Left ventricle myocardium inferior (tissue), 1 donor: ENCODE results near the gene KCNH2. TPM values are rescaled to one million over a fixed set of nuclear protein-coding genes. Genes with fewer than 3 reads are reported as not detected.
A peak's percentile ranks its signal among the peaks of the same experiment; 100 is the strongest.

ENCODE experiments used
- DNase-seq: peaks from one replicate; pipeline ENCODE4 v3.0.0-alpha.2; 2020
- H3K27ac ChIP-seq: fragments of 200-600 bp; replicated peaks from 2 replicates; pipeline ENCODE4 v1.8.0; 2021
- H3K27me3 ChIP-seq: fragments of 200-600 bp; 2 replicates; pipeline ENCODE4 v1.8.0; 2021; ENCODE audit warnings: low read depth
- H3K36me3 ChIP-seq: fragments of 200-600 bp; 2 replicates; pipeline ENCODE4 v1.8.0; 2021
- H3K4me1 ChIP-seq: fragments of 200-600 bp; 2 replicates; pipeline ENCODE4 v1.8.0; 2021
- H3K4me3 ChIP-seq: fragments of 200-600 bp; 2 replicates; pipeline ENCODE4 v1.8.0; 2021; ENCODE audit warnings: mild to moderate bottlenecking, moderate library complexity
- H3K9me3 ChIP-seq: fragments of 200-600 bp; replicated peaks from 2 replicates; pipeline ENCODE4 v1.8.0; 2021
- intact Hi-C: fragments of 100-400 bp; cut with micrococcal nuclease; formaldehyde crosslinking; loops from one replicate; pipeline ENCODE4 v1.11.0; 2022
- total RNA-seq: library from RNA; stranded (reverse); fragmentation: NEBNext Ultra II Directional; extraction: Animal tissue kit (Norgen Biotek cat#: 25700); gene quantifications from one replicate; pipeline ENCODE4 v1.2.1, GENCODE V29; 2021
- TF ChIP-seq, protein P1 (sequence below): fragments of 200-600 bp; IDR thresholded peaks from 2 replicates; pipeline ENCODE4 v1.8.0; 2021; ENCODE audit warnings: antibody characterized with exemption, mild to moderate bottlenecking, borderline replicate concordance
- donor health status: DM: no; HTN: yes; CAD: no; lungs with severe emphysema.

The KCNH2 gene
- total RNA-seq, 1 donor from 2014 or later: 94.1 TPM

DNA sequence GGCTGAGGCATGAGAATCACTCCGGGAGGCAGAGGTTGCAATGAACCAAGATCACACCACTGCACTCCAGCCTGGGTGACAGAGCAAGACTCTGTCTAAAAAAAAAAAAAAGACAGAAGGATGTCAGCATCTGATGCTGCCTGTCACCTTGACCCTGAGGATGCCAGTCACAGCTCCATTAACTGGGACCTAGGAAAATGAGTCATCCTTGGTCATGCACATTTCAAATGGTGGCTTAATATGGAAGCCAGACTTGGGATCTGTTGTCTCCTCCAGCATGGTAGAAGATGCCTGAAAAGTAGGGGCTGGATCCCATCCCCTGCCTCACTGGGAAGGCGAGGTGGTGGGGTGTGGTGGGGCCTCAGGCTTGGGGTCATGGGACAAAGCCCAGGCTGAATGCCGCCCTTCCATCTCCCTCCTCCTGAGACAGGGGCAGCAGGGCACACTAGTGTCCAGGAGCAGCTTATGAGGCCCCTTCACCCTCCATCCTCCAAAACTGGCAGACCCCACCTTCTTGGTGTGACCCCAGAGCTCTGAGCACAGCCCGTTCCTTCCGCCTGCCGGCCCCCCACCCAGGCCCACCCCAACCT, 14.0 kb upstream of the KCNH2 start:
- no peak overlapping the region for H3K4me3 ChIP-seq
- no peaks in the 10 kb centered on the region for H3K36me3 ChIP-seq
- H3K9me3 ChIP-seq: no peaks in the 10 kb centered on the region
- no peaks in the 10 kb centered on the region for H3K27me3 ChIP-seq
- TF ChIP-seq, protein P1, sequence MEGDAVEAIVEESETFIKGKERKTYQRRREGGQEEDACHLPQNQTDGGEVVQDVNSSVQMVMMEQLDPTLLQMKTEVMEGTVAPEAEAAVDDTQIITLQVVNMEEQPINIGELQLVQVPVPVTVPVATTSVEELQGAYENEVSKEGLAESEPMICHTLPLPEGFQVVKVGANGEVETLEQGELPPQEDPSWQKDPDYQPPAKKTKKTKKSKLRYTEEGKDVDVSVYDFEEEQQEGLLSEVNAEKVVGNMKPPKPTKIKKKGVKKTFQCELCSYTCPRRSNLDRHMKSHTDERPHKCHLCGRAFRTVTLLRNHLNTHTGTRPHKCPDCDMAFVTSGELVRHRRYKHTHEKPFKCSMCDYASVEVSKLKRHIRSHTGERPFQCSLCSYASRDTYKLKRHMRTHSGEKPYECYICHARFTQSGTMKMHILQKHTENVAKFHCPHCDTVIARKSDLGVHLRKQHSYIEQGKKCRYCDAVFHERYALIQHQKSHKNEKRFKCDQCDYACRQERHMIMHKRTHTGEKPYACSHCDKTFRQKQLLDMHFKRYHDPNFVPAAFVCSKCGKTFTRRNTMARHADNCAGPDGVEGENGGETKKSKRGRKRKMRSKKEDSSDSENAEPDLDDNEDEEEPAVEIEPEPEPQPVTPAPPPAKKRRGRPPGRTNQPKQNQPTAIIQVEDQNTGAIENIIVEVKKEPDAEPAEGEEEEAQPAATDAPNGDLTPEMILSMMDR: no peak
- H3K27ac ChIP-seq: peak overlapping the region; percentile 92
- intact Hi-C loops: no loop called here
- H3K4me1 ChIP-seq: peaks cover 71% of the 10 kb centered on the region
- DNase-seq: no peak

DNA sequence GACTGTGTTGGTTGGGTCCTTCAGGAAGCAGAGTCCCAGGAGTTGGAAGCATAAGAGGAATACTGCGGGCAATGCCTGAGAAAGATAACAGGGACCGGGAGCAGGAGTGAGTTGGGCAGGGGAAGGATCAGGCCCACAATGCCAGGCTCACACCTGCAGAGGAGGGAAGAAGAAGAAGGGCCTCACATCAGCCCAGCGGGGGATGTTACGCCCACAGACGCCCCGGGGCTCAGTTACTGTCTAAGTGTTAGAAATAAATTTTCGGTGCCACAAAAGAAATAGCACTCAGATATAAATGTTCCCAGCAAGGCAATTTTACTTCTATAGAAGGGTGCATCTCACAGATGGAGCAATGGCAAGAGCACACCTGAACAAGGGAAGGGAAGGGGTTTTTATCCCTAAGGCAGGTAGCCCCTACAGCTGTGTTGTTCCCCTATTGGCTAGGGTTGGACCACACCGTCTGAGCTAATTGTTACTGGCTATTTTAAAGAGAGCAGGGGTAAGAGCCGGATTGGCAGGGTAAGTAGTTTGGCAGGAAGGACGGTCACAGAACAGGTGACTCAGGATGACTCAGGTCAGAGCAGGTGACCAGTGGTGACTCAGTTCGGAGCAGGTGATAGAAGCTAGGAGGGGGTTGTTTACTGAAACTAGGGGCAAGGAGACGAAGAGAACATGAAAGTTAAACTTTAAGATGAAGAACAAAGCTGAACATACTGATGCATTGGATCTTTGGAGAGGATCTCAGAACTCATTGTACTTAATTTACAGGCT, 12.5 kb upstream of the KCNH2 start, which contains the start of gene NOS3:
Gene NOS3 (plus strand): TSS at position 602 of the 771 bp plus-strand sequence. CDS start 2,787 bp downstream, outside the sequence.
- Histone ChIP-seq H3K4me1 (peaks cover 71% of the 10 kb centered on the region), H3K36me3 (no peaks in the 10 kb centered on the region), H3K4me3 (no peak within 1 kb of the TSS), H3K27me3 (no peaks in the 10 kb centered on the region), H3K9me3 (no peaks in the 10 kb centered on the region), H3K27ac (peak within 1 kb of the TSS; percentile 88)
- DNase-seq: no peak
- intact Hi-C loops: no loop called here
- TF ChIP-seq, protein P1: no peak

DNA sequence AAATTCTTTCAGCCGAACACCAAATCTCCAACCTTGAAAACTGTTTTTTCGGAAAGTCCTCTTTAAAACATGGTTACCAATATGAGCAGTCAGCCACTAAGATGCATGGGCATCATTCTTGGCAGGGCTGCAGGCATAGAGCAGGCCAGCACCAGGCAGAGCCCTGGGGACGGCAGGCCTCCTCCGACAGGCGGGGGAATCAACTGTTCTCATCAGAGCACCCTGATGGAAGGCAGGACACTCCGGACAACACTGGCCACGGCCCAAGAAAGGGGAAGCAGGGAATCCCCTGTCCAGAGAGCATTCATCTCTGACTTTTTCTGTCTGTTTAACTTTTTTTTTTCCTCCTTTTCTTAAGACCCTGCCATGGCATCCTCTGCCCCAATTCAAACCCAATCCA, 11.3 kb upstream of the KCNH2 start:
- intact Hi-C loops: loop anchor here (5.0 kb wide), 2 partner anchors 92 to 212 kb away; no protein-coding TSS in a partner anchor
- H3K27me3 ChIP-seq: no peaks in the 10 kb centered on the region
- H3K27ac ChIP-seq: peak overlapping the region; percentile 88
- H3K9me3 ChIP-seq: no peaks in the 10 kb centered on the region
- peaks cover 63% of the 10 kb centered on the region for H3K4me1 ChIP-seq
- H3K4me3 ChIP-seq: peak overlapping the region; percentile 33
- DNase-seq: no peak
- no peaks in the 10 kb centered on the region for H3K36me3 ChIP-seq
- TF ChIP-seq, protein P1: no peak

DNA sequence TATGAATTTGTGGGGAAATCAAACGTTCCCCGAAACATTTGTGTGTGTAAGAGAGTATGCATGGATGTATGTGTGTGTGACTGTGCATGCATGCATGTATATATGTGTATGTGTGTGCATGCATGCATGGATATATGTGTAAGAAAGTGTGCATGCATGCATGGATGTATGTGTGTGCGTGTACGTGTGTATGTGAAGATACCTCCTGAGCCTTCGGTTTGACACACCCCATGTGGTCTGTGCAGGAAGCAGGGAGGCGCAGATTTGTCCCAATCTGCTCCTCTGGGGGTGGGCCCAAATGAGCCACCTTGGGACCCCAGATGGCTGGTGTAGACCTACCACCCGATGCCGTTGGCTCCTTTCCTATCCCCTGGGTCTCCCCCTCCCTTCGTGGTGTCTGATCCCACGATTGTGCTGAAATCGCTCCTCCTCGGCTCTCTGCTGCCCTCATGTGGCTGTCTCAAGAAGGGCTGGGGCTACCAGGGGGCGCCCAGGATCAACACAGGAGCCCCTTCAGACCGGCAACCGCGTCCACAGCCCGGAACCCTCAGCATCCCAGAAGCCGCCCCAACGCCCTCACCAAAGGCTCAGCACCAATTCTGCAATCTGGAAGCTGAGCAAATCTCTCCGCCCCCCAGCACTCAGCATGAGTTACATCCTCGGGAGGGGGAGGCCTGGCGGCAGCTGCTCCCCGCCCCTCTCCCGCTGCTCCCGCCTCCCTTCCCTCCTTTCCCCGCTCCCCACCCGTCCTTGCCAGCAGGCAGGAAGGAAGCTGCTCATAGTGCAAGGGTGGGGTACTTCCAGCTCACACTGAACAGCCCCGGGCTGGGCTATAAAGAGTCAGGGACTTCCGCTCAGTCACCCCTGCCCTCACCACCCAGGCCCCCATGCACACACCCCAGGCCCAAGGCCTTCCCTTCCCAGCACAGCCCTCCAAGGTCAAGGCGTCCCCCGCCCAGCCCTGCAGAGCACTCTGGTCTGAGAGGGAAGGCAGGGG, 10.4 kb upstream of the KCNH2 start:
- Histone ChIP-seq H3K4me1 (peaks cover 54% of the 10 kb centered on the region), H3K4me3 (peak overlapping the region; percentile 33), H3K27ac (peak overlapping the region; percentile 88), H3K27me3 (no peaks in the 10 kb centered on the region), H3K36me3 (no peaks in the 10 kb centered on the region), H3K9me3 (no peaks in the 10 kb centered on the region)
- intact Hi-C loops: loop anchor here (5.0 kb wide), 2 partner anchors 91 to 211 kb away; no protein-coding TSS in a partner anchor
- TF ChIP-seq, protein P1: peak; percentile 97
- DNase-seq: peak; percentile 72

DNA sequence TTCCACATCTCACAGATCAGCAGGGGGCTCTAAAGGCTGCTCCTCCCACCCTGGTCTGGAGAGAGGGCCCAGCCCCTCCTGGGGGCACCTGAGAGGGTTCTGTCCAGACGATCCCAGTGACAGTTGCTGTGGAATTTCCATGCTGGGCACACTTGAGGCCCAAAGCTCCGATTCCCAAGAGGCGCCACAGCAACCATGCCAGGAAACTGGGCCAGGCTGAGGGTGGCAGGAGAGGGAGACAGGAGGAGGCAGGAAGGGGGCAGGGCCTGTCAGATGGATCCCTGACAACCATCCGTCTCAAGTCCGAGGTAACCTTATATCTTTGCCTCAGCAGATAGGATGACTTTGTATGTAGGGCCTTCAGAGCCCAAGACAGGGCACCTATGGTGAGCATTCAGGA, 8.4 kb upstream of the KCNH2 start:
- intact Hi-C loops: loop anchor here (5.0 kb wide), 2 partner anchors 89 to 209 kb away; no protein-coding TSS in a partner anchor
- no peak for DNase-seq
- peak overlapping the region; percentile 8 for H3K27ac ChIP-seq
- no peak overlapping the region for H3K4me3 ChIP-seq
- TF ChIP-seq, protein P1: no peak
- no peaks in the 10 kb centered on the region for H3K36me3 ChIP-seq
- peaks cover 38% of the 10 kb centered on the region for H3K4me1 ChIP-seq
- no peaks in the 10 kb centered on the region for H3K9me3 ChIP-seq
- H3K27me3 ChIP-seq: peaks cover 13% of the 10 kb centered on the region
